ENCODE data around the gene WDR37.

DNA sequence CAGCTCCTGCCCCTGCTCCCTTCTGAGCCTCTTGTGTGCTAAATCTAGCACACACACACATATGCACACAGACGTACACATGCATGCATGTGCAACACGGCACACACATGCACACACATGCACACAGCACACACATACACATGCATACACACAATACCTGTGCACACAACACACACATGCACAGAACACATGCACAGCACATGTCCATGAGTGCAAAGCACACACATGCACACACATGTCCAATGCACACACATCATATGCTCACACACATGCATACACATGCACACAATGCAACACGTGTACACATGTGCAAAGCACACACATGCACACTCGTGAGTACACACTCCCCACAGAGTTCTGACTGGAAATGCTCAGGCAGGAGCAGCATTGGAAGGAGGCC, 115.0 kb downstream of the WDR37 start:
- TF ChIP-seq CTCF (IDR thresholded peaks at IDR 0.05 in 2 of 3, conservative IDR thresholded peaks at IDR 0.05 in 1 of 3; ENCODE audit: control insufficient read depth in 2 of 3, extremely low read depth in 1 of 3, insufficient read depth in 1 of 3, low read depth in 3 of 3, low read length in 3 of 3) (no peak), POLR2AphosphoS5 (IDR thresholded peaks at IDR 0.05; ENCODE audit: low read length) (no peak), EP300 (IDR thresholded peaks at IDR 0.05; ENCODE audit: borderline replicate concordance in 1 of 2, control insufficient read depth in 1 of 2, low read depth in 2 of 2, low read length in 2 of 2) (no peak), ZNF592 (IDR thresholded peaks at IDR 0.05) (no peak), SRF (IDR thresholded peaks at IDR 0.05; ENCODE audit: low read depth in 2 of 2, low read length in 2 of 2) (no peak), MYB (IDR thresholded peaks at IDR 0.05; ENCODE audit: borderline replicate concordance, low read depth, low read length) (no peak), YY1 (IDR thresholded peaks at IDR 0.05; ENCODE audit: low read depth, low read length) (no peak), SIN3A (IDR thresholded peaks at IDR 0.05; ENCODE audit: low read depth, low read length) (no peak), GABPA (IDR thresholded peaks at IDR 0.05; ENCODE audit: low read depth) (no peak), TCF12 (IDR thresholded peaks at IDR 0.05; ENCODE audit: low read depth, low read length) (no peak)
- TF ChIP-seq, protein P1, sequence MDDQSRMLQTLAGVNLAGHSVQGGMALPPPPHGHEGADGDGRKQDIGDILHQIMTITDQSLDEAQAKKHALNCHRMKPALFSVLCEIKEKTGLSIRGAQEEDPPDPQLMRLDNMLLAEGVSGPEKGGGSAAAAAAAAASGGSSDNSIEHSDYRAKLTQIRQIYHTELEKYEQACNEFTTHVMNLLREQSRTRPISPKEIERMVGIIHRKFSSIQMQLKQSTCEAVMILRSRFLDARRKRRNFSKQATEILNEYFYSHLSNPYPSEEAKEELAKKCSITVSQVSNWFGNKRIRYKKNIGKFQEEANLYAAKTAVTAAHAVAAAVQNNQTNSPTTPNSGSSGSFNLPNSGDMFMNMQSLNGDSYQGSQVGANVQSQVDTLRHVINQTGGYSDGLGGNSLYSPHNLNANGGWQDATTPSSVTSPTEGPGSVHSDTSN (IDR thresholded peaks at IDR 0.05; ENCODE audit: insufficient replicate concordance, low read depth, low read length) = peak; percentile 15
- TF ChIP-seq, protein P2, sequence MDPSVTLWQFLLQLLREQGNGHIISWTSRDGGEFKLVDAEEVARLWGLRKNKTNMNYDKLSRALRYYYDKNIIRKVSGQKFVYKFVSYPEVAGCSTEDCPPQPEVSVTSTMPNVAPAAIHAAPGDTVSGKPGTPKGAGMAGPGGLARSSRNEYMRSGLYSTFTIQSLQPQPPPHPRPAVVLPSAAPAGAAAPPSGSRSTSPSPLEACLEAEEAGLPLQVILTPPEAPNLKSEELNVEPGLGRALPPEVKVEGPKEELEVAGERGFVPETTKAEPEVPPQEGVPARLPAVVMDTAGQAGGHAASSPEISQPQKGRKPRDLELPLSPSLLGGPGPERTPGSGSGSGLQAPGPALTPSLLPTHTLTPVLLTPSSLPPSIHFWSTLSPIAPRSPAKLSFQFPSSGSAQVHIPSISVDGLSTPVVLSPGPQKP (IDR thresholded peaks at IDR 0.05; ENCODE audit: low read depth, low read length) = no peak

All from GM12878 (cell line).